Mucosa of descending colon (tissue), 3 donors: ENCODE measurements around the gene ROBO2. TPM values are rescaled to one million over a fixed set of nuclear protein-coding genes. Genes with fewer than 3 reads are reported as not detected.

Experiments used
- ATAC-seq: fragments of 200-7000 bp; cut with Tn5 transposase; one replicate; pipeline ENCODE4 v1.9.1; 2020; ENCODE audit warnings: mild to moderate bottlenecking, moderate library complexity
- DNase-seq, 3 donors: peaks; one replicate each; pipeline ENCODE4 v3.0.0-alpha.2; 2020
- H3K36me3 ChIP-seq: fragments of 200-600 bp; one replicate; pipeline ENCODE4 v1.8.0; 2021; ENCODE audit warnings: low read depth, mild to moderate bottlenecking
- H3K4me1 ChIP-seq: fragments of 200-600 bp; one replicate; pipeline ENCODE4 v1.8.0; 2021; ENCODE audit warnings: low read depth, mild to moderate bottlenecking
- H3K4me3 ChIP-seq: fragments of 200-600 bp; one replicate; pipeline ENCODE4 v1.8.0; 2021; ENCODE audit warnings: mild to moderate bottlenecking
- H3K9me3 ChIP-seq: fragments of 200-600 bp; one replicate; pipeline ENCODE4 v1.8.0; 2021; ENCODE audit warnings: mild to moderate bottlenecking
- CTCF ChIP-seq: fragments of 200-600 bp; IDR thresholded peaks from one replicate; pipeline ENCODE4 v1.8.0; 2022; ENCODE audit warnings: antibody characterized with exemption, mild to moderate bottlenecking
- intact Hi-C, 2 donors: fragments of 100-400 bp; cut with DNase I in 1 of 2; cut with micrococcal nuclease in 1 of 2; formaldehyde crosslinking; loops; one replicate each; pipeline versions ENCODE4 v1.11.0 to v1.11.1; 2022; cut with DNase I, micrococcal nuclease
- total RNA-seq, 3 donors: library from RNA; stranded (reverse); fragmentation: NEBNext Ultra II Directional in 2 of 3; extraction: Animal tissue kit (Norgen Biotek cat#: 25700) in 2 of 3; gene quantifications; one replicate each; pipeline versions ENCODE4 v1.2.1 to v1.2.4, GENCODE V29; 2021 to 2023
- donor health status: DM: no; HTN: no; CAD: no; lungs with moderate emphysema.
- donor health status: DM: no; HTN: no; CAD: no.
- donor health status: DM: no; HTN: yes; CAD: no.

ROBO2 gene
- total RNA-seq, 3 donors from 2014 or later = 1.3 to 2.1 (median 1.4) TPM

- H3K4me3 ChIP-seq = no peak overlapping the region
- no peak for TF ChIP-seq CTCF
- H3K4me1 ChIP-seq = no peaks in the 10 kb centered on the region
- ATAC-seq = no peak
- no peaks in the 10 kb centered on the region for H3K9me3 ChIP-seq
- no peak for DNase-seq
- H3K36me3 ChIP-seq = no peaks in the 10 kb centered on the region
- intact Hi-C loops = no loop called here
Observed at GRCh38 chr3:77203851-77204250, 164.0 kb downstream of the ROBO2 start.

GRCh38 chr3:77204788-77205187, 164.9 kb downstream of the ROBO2 start:
- no peak for DNase-seq
- no peak for ATAC-seq
- no peak for TF ChIP-seq CTCF
- Histone ChIP-seq H3K4me3 (no peak overlapping the region), H3K9me3 (no peaks in the 10 kb centered on the region), H3K36me3 (no peaks in the 10 kb centered on the region), H3K4me1 (no peaks in the 10 kb centered on the region)
- intact Hi-C loops = no loop called here

GRCh38 chr3:77207753-77208152, 167.9 kb downstream of the ROBO2 start:
- H3K36me3 ChIP-seq = no peaks in the 10 kb centered on the region
- no peaks in the 10 kb centered on the region for H3K4me1 ChIP-seq
- no peaks in the 10 kb centered on the region for H3K9me3 ChIP-seq
- intact Hi-C loops = no loop called here
- ATAC-seq (no peak), DNase-seq (no peak)
- TF ChIP-seq CTCF = no peak
- H3K4me3 ChIP-seq = no peak overlapping the region

GRCh38 chr3:77222701-77223100, 182.8 kb downstream of the ROBO2 start:
- ATAC-seq (no peak), DNase-seq (no peak)
- Histone ChIP-seq H3K36me3 (no peaks in the 10 kb centered on the region), H3K4me3 (no peak overlapping the region), H3K9me3 (no peaks in the 10 kb centered on the region), H3K4me1 (no peaks in the 10 kb centered on the region)
- no peak for TF ChIP-seq CTCF
- intact Hi-C loops = no loop called here

GRCh38 chr3:77227567-77227966, 187.7 kb downstream of the ROBO2 start:
- H3K4me1 ChIP-seq = no peaks in the 10 kb centered on the region
- intact Hi-C loops = no loop called here
- no peaks in the 10 kb centered on the region for H3K36me3 ChIP-seq
- H3K9me3 ChIP-seq = no peaks in the 10 kb centered on the region
- no peak for TF ChIP-seq CTCF
- ATAC-seq = no peak
- no peak overlapping the region for H3K4me3 ChIP-seq
- DNase-seq = no peak

- ATAC-seq (no peak), DNase-seq (no peak)
- Histone ChIP-seq H3K9me3 (no peaks in the 10 kb centered on the region), H3K4me3 (no peak overlapping the region), H3K4me1 (no peaks in the 10 kb centered on the region), H3K36me3 (no peaks in the 10 kb centered on the region)
- no peak for TF ChIP-seq CTCF
- intact Hi-C loops = no loop called here
Observed at GRCh38 chr3:77232557-77232956, 192.7 kb downstream of the ROBO2 start.
